Effector CD8-positive, alpha-beta T cell (primary cell): ENCODE results near the gene SIPA1L3.

Source experiments
- DNase-seq: peaks from one replicate; lab custom pipeline; 2025; lab: John Stamatoyannopoulos, UW

SIPA1L3 gene

DNA sequence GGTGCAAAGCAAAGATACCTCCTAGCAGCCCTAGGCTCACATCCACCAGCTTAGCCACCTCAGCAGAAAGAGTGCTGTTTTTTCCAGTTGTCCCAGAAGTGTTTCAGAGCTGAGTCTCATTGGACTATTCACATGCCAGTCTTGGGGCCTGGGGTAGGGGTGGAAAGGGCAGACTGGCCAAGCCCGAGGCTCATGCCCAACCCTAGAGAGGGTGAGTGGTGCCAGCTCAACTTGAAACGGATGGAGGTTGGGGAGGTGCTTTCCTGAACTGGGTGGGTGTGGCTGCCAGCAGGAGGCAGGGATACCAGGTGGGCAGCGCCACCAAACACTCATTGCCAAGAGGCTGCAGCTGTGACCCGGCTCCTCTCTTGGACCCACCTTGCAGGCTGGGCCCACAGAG, 200.1 kb downstream of the SIPA1L3 start:
- DNase-seq, result no peak

DNA sequence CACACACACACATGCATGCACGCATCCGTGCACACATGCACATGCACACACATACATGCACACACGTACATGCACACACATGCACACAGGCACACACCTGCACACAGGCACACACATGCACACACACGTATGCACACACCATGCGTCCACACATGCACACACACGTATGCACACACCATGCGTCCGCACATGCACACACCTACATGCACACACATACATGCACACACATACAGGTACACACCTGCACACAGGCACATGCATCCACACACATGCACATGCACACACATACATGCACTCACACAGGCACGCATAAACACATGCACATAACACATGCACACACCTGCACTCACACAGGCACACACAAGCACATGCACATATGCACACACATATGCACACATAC, 204.9 kb downstream of the SIPA1L3 start:
- DNase-seq, result no peak

DNA sequence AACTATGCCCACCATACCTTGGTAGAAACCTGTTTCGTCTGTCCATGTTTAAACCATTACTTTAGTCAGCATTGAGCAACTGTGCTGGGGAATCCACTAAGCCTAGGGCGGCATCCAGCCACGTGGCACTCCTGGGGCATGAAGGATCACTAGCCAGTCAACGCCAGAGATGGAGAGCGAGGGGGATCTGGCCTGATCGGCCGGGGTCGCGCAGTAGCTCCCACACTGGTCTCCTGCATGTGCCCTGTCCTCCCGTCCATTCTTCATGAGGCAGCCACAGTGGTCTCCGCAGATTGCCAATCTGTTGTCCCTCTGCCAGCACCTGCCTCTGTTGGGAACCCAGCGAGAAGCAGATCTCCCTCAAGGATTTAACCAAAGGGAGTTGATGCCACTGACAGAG, 207.6 kb downstream of the SIPA1L3 start:
- DNase-seq, result no peak

DNA sequence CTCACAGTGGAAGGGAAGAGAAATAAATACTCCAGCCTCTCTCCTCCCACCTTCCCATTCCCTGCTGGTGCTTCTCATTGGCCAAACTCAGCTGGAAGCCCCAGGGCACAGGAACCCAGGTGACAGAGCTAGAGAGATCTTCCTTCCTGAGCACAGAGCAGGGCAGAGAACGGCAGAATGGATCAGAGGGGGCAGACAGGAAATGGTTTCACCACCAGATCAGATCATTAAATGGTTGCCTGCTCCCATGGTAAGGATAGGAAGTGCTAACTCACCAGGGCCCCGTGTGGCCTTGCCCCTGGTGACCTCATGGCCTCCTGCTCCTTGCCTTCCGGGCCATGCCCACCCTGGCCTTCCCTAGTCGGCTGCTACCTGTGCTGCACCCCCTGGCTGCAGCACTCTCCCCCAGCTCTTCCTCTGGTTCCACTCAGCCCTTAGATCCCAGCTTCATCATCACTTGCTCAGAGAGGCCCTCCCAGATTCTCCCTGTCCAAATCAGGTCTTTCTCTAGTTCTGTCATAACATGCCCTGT, 208.3 kb downstream of the SIPA1L3 start:
- no peak for DNase-seq

DNA sequence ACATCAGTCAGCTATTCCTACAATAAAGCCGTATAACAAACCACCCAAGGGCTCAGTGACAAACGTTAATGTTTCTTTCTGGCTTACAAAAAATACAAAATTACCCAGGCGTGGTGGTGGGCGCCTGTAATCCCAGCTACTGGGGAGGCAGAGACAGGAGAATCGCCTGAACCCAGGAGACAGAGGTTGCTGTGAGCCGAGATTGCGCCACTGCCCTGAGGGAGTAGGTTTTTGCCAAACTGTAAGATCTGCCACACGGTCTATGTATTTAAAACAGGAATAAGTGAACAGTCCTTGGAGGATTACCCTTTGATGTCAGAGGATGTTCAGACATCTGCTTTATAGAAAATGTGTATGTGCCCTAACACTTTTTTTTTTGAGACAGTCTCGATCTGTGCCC, 211.2 kb downstream of the SIPA1L3 start:
- no peak for DNase-seq

DNA sequence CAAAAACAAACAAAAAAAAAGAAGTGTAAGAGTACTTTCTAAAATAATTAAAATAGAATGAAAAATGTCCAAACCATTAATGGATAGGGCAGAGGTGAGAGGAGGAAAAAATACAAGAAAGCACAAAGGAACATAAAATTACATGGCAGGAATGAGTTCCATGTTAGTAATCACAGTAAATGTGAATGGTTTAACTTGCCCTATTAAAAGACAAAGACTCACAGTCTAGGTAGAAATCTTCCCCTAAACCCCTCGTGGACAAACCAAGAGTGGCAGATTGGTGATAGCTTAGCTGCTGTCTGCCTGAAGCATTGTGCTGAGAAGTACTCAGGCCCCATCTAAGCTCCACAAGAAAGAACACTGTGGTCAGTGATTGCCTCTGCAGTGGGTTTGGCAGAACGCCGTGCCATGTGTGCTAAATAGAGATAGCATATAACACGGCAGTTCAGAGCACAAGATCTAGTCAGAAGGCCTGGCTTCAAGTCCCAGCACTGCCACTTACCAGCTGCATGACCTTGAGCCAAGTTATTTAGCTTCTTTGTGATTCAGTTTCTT, 213.5 kb downstream of the SIPA1L3 start:
- DNase-seq, result no peak

DNA sequence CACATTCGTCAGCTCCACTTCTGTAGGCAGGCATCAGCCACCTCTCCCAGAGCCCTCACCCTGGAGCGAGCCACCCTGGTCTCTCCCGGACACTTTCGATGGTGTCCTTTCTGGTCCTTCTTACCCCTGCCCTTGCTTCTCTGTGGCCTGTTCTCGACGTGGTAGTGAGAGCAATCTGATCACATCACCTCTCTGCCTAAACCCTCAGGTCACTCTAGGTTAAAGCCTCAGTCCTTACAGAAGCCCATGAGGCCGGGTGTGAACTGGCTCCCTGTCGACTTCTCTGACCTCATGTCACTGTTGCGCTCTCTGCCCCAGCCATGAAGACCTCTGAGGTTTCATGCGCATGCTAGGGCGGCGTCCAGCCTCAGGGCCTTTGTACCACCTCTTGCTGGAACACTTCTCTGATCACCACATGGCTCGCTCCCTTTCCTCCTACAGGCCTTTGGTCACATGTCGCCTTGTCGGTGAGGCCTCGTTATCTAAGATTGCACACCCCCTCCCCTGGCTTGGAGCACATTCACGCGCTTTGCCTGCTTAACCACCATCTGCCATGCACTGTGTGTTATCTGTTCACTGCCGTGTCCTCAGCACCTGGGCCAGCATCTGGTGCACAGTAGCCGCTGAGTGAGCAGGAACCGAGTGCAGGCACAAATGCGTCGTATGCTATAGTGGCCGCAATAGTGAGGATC, 215.5 kb downstream of the SIPA1L3 start:
- DNase-seq, result no peak

DNA sequence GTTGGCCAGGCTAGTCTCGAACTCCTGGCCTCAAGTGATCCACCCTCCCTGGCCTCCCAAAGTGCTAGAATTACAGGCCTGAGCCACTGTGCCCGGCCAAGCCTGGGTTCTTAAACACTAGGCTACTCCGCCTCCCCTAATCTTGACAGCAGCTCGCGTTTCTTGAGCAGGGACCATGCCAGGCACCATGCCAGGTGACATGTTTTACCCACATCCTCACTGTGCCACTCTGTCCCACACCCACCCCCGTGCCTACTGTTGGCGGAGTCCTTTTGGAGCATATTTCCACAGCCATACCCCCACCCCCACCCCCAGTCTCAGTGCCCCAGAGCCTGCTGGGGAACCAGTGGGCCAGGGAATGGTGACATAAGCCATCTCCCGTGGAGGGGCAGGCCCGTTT, 218.2 kb downstream of the SIPA1L3 start:
- no peak for DNase-seq

DNA sequence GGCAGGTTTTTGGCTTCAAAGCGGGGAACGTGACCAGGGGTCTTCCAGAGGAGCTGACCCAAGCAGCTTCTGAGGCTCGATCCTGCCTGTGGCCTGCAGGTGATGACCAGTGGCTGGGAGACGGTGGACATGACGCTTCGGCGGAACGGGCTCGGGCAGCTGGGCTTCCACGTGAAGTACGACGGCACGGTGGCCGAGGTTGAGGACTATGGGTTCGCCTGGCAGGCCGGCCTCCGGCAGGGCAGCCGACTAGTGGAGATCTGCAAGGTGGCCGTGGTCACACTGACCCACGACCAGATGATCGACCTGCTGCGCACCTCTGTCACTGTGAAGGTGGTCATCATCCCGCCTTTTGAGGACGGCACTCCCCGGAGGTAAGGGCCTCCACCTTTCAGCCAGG, 223.4 kb downstream of the SIPA1L3 start:
- no peak for DNase-seq

DNA sequence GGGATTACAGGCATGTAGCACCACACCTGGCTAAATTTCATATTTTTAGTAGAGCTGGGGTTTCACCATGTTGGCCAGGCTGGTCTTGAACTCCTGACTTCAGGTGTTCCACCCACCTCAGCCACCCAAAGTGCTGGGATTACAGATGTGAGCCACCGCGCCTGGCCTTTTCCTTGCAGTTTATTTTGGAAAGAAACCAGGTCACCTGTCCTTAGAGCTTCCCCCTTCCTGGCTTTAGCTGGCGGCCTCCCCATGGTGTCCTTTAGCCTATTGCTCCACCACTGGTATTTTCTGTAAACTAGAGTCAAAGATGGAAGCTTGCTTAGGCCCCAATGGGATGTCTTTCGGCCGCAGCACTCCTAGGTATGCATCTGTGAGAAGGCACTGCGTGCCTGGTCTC, 225.8 kb downstream of the SIPA1L3 start:
- DNase-seq, result no peak

DNA sequence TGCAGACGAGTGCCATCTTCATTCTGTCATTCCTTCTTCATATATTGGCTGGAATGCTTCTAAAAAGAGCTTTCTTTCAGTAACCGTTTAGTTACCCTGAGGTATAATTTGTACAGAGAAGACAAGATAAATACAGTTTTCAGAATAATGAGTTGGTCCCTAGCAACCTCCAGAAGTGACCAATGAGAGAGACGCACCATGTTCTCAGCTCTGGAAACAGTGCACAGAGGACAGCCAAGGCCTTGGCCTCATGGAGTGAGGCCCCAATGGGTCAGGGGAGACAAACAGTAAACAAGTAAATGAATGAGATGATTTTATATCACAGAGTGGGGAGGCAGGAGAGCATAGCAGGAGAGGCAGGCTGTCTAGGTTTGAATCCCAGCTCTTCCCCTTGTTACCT, 226.3 kb downstream of the SIPA1L3 start:
- DNase-seq, result no peak

DNA sequence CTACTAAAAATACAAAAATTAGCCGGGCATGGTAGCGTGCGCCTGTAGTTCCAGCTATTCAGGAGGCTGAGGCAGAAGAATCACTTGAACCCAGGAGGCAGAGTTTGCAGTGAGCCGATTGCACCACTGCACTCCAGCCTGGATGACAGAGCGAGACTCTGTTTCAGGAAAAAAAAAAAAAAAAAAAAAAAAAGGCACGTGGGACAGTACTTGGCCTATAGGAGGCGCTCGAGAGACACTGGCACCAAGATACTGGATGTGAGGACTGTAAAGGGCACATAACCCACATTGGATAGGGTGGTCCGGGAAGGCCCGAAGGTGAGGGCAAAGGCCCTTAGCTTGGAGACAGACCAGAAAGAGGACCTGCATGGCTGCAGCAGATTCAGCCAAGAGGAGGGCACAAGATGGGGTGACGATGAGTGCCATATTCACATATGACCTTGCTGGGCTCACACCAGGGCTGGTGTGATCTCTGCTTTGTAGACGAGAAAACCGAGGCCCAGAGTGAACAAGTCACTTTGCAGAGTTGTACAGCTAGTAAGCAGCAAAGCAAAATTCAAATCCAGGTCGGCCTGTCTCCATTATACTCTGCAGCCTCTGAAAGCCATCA, 227.6 kb downstream of the SIPA1L3 start:
- DNase-seq, result peak; percentile 4

DNA sequence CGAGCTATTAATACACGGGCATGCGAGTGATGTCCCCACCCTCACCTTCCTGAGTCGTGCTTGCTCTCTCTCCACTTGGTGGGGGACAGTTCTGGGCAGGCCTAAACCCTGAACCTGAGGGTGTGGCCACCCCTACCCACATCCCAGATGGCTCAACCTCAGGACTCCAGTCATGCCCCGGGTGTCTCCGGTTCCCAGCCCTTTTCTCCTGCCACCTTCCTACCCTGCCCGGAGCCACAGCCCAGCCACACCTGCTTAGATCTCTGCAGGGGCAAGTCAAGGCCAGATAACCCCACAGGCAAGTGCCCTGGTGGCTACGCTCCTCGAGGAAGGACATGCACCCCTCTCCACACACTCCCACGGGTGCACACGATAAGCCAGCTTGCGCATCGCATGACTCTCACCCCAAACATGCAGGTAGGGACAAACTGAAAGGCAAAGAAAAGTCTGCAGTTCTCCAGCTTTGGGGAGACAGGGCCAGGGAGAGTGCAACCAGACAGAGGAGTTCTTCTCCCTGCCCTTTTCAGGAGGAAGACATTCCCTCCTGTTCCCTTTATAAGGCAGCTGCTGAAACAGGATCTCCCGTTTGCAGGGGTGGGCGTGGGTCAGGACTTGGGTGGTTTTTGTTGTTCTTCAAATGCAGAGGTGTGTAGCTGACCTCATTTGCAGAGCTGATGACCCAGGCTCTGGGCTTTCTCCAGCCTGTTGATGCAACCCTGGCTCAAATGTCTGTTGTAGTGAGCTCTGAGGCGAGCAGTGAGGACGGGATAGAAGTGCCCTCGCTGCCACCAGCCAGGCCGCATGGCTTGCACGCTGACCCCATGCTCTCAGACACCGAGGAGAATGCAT, 228.4 kb downstream of the SIPA1L3 start:
- no peak for DNase-seq

DNA sequence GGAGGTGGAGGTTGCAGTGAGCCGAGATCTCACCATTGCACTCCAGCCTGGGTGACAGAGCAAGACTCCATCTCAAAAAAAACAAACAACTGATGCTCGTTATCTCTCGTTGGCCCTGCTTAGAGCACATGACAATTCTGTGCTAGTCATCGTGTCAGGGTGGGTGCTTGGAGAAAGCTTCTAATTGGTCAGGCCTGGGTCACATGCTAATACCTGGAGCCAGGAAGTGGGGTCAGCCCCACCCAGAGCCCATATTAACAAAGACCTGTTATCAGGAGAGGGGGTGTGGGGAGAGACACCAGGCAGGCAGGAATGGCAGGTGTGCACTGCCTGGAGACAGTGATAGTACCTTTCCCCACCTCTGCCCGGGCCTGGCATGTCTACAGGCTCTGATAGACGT, 232.1 kb downstream of the SIPA1L3 start:
- no peak for DNase-seq

DNA sequence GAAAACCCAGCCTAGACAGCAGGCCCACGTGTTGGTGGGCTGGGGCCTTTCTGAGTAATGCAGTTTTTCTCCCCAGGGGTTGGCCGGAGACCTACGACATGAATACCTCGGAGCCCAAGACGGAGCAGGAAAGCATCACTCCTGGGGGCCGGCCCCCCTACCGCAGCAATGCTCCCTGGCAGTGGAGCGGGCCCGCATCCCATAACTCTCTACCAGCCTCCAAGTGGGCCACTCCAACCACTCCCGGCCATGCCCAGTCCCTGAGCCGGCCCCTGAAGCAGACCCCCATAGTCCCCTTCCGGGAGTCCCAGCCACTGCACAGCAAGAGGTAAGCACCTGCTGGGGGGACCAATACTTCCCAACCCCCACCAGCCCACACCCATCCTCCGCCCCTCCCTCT, 234.1 kb downstream of the SIPA1L3 start:
- DNase-seq, result no peak

DNA sequence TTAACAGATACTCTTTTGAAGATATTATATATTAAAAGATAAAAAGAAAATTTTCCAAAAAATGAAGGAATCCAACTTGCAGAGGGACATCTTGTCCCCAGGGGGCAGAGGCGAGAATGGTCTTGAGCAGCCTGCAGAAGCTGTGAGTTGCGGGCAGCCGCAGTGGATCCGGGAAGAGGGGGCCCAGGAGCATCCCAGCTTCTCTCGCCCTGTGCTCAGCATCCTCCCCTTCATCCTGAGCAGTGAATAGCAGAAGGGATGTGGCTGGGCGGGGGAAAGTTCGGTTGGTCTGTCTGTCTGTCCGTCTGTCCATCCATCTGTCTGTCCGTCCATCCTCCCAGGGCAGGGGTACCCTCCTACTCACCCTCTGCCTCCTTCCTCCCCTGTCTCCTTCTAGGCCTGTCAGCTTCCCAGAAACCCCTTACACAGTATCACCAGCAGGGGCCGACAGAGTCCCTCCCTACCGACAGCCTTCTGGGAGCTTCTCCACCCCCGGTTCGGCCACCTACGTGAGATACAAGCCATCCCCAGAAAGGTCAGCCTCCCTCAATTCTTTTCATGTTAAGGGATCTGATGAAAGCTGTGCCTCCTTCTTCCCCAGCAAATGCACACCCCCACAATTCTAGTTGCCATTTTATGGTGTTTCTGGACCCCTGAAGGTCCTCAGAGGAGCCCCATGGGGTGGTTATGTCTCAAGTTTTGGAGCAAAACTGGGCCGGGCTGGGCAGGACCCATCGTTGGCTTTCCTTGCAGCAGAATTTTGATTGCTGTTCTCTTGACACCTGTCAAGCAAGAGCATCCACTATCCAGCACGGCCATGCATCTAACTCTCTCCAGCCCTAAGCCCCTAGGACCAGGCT, 235.4 kb downstream of the SIPA1L3 start:
- DNase-seq, result no peak

DNA sequence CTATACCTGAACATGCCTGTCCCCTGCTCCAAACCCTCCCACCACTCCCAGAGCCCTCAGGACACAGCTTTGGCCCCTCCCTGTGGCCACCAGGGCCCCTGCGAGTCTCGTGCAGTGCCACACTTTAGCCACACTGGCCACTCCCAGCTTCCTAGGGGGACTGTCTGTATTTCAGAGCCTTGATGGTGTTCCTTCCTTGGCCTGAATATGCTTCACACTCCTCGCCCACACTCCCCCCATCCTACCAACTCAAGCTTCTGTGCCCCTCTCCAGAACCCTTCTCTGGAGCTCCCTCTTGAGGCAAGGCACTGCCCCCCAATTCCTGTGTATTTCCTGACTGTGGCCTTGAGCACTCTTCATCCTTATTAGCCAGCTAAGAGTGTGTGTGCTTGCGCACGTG, 236.8 kb downstream of the SIPA1L3 start:
- no peak for DNase-seq

DNA sequence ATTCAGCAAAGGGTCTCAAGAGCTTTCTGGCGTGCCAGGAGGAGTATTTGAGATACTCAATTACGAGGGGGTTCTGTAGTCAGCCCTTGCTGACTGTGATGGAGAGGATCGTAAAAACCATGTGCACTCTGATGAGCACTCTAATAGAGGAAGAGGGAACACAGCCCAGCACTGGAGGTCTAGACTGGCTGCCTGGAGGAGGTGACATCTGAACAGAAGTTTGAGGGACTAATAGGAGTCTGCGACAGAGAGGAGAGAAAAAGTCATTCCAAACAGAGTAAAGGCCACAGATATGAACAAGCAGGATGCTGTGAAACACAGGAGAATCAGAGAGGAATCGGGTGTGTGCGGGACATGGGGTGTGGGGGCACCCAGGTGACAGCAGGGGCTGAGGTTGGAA, 237.7 kb downstream of the SIPA1L3 start:
- no peak for DNase-seq

DNA sequence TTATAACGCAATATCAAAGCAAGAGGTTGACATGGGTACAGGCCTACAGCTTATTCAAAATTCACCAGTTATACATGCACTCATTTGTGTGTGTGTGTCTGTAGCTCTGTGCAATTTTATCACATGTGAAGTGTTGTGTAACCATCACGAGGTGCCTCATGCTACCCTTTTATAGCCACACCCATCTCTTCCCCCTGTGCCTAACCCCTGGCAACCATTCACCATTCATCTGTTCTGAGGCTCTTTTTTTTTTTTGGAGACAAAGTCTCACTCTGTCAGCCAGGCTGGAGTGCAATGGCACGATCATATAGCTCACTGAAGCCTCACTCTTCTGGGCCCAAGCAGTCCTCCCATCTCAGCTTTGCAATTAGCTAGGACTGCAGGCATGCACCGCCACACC, 238.6 kb downstream of the SIPA1L3 start:
- DNase-seq, result no peak

DNA sequence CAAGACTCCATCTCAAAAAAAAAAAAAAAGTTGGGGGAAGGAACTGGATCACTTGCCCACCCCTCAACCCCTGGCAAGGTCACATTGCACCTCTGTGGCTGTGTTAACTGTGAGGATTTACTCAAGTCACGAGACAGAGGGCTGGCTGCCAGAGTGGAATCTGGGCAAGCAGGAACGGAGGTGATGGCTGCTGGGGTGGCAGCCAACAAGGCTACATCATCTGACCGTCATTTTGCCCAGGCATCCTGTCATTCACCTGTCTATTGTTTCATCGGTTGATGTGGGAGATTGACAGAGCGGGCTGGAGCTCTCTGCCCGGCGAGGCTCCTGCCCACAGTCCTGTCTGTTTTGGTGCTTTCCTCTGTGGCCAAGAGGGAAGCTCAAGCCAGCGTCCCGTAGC, 241.3 kb downstream of the SIPA1L3 start:
- no peak for DNase-seq

DNA sequence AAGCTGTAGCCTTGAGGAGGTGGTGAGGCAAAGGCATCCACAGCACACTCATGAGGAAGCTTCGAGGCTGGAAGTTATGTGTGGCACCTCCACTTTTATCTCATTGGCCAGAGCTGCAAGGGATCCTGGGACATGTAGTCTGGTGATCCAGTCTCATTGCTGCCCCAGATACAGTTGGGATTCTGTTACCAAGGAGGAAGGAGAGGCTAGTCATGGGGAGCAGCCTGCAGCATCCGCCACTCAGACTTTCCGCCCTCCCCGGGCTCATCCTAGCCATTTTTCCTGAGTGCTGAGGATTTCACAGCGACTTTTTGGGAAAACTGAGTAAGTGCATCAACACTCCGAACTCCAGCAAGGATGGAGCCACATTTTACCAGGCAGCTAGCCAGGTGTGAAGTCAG, 242.7 kb downstream of the SIPA1L3 start:
- no peak for DNase-seq

DNA sequence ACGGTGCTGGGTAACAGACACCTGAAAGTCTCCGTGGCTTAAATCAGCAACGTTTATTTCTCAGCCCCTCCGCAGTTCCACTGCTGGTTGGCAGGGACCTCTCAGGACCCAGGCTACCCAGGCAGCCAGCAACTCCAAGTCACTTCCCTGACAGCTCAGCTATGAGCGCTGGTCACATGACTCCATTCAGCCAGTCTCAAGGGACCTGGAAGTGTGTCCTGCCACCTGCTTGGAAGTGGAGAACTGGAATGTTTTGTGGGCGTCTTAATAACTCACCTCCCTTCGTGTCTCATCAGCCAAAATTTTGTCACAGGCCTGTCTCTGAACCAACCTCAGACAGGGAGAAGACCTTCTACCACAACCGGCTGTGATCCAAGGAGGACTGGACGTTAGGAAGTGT, 244.2 kb downstream of the SIPA1L3 start:
- DNase-seq, result no peak
